K562 (cell line): ENCODE measurements around the gene HMCN2. TPM values are rescaled to one million over a fixed set of nuclear protein-coding genes. Genes with fewer than 3 reads are reported as not detected.
A peak's percentile ranks its signal among the peaks of the same experiment; 100 is the strongest.

Source experiments
- ATAC-seq: fragments of 200-7000 bp; cut with Tn5 transposase; 3 replicates; pipeline ENCODE4 v1.9.1; 2020; ENCODE audit warnings: moderate library complexity
- BruUV-seq: library from RNA; stranded (reverse); fragments of 400-500 nt; replicated peaks from 2 replicates; lab custom pipeline; 2021; lab: Mats Ljungman, UMichigan
- CTCF ChIA-PET: fragments of 300-600 bp; formaldehyde crosslinking; extraction: SDS; loops from one replicate; lab custom pipeline; 2021; ENCODE audit warnings: low intra/inter-chr PET ratio; lab: Yijun Ruan, JAX
- POLR2A ChIA-PET: fragments of 300-600, 350-650 bp; sonication (Branson Sonifier 250); formaldehyde crosslinking; extraction: SDS; loops from one replicate; lab custom pipeline; 2021; ENCODE audit warnings: antibody characterized with exemption, inconsistent platforms; lab: Yijun Ruan, JAX
- DNase-seq, 4 experiments: peaks; one replicate each; pipeline versions ENCODE4 v3.0.0 to v3.0.0-alpha.2; 2011 to 2018; ENCODE audit warnings: low spot score in 3 of 4, mixed read lengths in 3 of 4; ENCODE audit errors: extremely low read depth in 1 of 4
- FAIRE-seq: peaks from 2 replicates; lab custom pipeline; 2011; peaks lifted over from hg19 to GRCh38; lab: Jason Lieb, UNC
- H2AFZ ChIP-seq: 2 replicates; pipeline ENCODE4 v1.6.0; 2011; ENCODE audit warnings: low read depth, low read length, control low read depth, inconsistent platforms
- H3K27ac ChIP-seq: fragments of 200-600 bp; 3 replicates; pipeline ENCODE4 v1.8.0; 2011; ENCODE audit warnings: low read depth, mild to moderate bottlenecking, control low read depth, inconsistent platforms, low read length, moderate library complexity, mixed read lengths; ENCODE audit errors: extremely low read depth
- H3K27me3 ChIP-seq, 2 experiments: fragments of 300-600 bp in 1 of 2; 2 replicates in 1 of 2; 3 replicates in 1 of 2; pipeline versions ENCODE4 v1.6.0 to v1.8.0; 2011; ENCODE audit warnings: inconsistent platforms in 2 of 2, low read length in 2 of 2, mild to moderate bottlenecking in 1 of 2, mixed read lengths in 1 of 2, moderate library complexity in 1 of 2; ENCODE audit not compliant: control insufficient read depth in 2 of 2, insufficient read depth in 2 of 2
- H3K36me3 ChIP-seq: fragments of 300-600 bp; 3 replicates; pipeline ENCODE4 v1.8.0; 2011; ENCODE audit warnings: mild to moderate bottlenecking, low read length, inconsistent platforms; ENCODE audit not compliant: control insufficient read depth, insufficient read depth
- H3K4me1 ChIP-seq, 2 experiments: fragments of 200-600 bp in 1 of 2; replicated peaks in 1 of 2; 2 replicates in 1 of 2; 3 replicates in 1 of 2; pipeline versions ENCODE4 v1.5.1 to v1.8.0; 2011; ENCODE audit warnings: inconsistent platforms in 2 of 2, low read length in 2 of 2, mild to moderate bottlenecking in 1 of 2, mixed read lengths in 1 of 2, moderate library complexity in 1 of 2; ENCODE audit not compliant: control insufficient read depth in 2 of 2, insufficient read depth in 2 of 2
- H3K4me2 ChIP-seq: 2 replicates; pipeline ENCODE4 v1.6.1; 2011; ENCODE audit warnings: low read length, control low read depth, inconsistent platforms, mixed read lengths; ENCODE audit not compliant: insufficient read depth
- H3K4me3 ChIP-seq: fragments of 200-600 bp; sonication (generic), shearing (Covaris generic); 2 replicates; pipeline ENCODE4 v1.5.1; 2016; ENCODE audit warnings: control low read depth, inconsistent platforms
- H3K79me2 ChIP-seq: fragments of 200-600 bp; 3 replicates; pipeline ENCODE4 v1.8.0; 2011; ENCODE audit warnings: low read length, inconsistent platforms; ENCODE audit not compliant: control insufficient read depth, insufficient read depth
- H3K9ac ChIP-seq, 2 experiments: 2 replicates each; pipeline versions ENCODE4 v1.6.0 to v1.6.1; 2011; ENCODE audit warnings: low read depth in 2 of 2, low read length in 2 of 2, control low read depth in 1 of 2, inconsistent platforms in 1 of 2, mild to moderate bottlenecking in 1 of 2, mixed read lengths in 1 of 2; ENCODE audit not compliant: insufficient read depth in 1 of 2
- H3K9me1 ChIP-seq: one replicate; pipeline ENCODE4 v1.6.0; 2011; ENCODE audit warnings: inconsistent platforms, mild to moderate bottlenecking, low read length, moderate library complexity; ENCODE audit not compliant: control insufficient read depth, insufficient read depth
- H3K9me3 ChIP-seq: replicated peaks from 2 replicates; pipeline ENCODE4 v1.5.1; 2011; ENCODE audit warnings: low read depth, low read length, inconsistent platforms; ENCODE audit not compliant: control insufficient read depth, insufficient read depth
- H4K20me1 ChIP-seq: replicated peaks from 2 replicates; pipeline ENCODE4 v1.6.1; 2011; ENCODE audit warnings: low read length, inconsistent platforms, mixed read lengths; ENCODE audit not compliant: control insufficient read depth, insufficient read depth
- CBX2 ChIP-seq: fragments of 200-600 bp; sonication (generic); IDR thresholded peaks from one replicate; pipeline ENCODE4 v1.6.1; 2012; ENCODE audit warnings: mild to moderate bottlenecking, low read length, inconsistent platforms; ENCODE audit not compliant: insufficient read depth, poor library complexity, severe bottlenecking
- NCOA4 ChIP-seq: fragments of 450-650 bp; IDR thresholded peaks from 2 replicates; pipeline ENCODE4 v1.6.1; 2018; ENCODE audit warnings: mild to moderate bottlenecking; ENCODE audit not compliant: partially characterized antibody
- NFIC ChIP-seq: fragments of 450-650 bp; IDR thresholded peaks from 2 replicates; pipeline ENCODE4 v1.6.1; 2017; ENCODE audit warnings: mild to moderate bottlenecking, inconsistent platforms
- OTX1 ChIP-seq: fragments of 450-650 bp; formaldehyde crosslinking; IDR thresholded peaks from 2 replicates; pipeline ENCODE4 v1.4.0; 2022; ENCODE audit warnings: mild to moderate bottlenecking
- POLR2G ChIP-seq: fragments of 200-400 bp; formaldehyde crosslinking; IDR thresholded peaks from 2 replicates; pipeline ENCODE4 v1.6.1; 2017; ENCODE audit warnings: low read depth, mild to moderate bottlenecking, antibody characterized with exemption, low read length, moderate library complexity
- RB1 ChIP-seq: fragments of 450-650 bp; IDR thresholded peaks from 2 replicates; pipeline ENCODE4 v1.6.1; 2017; ENCODE audit warnings: low read depth, mild to moderate bottlenecking
- SIN3B ChIP-seq: fragments of 450-650 bp; IDR thresholded peaks from 2 replicates; pipeline ENCODE4 v1.6.1; 2017; ENCODE audit warnings: low read depth, mild to moderate bottlenecking, moderate library complexity
- TCF3 ChIP-seq: sonication (generic); formaldehyde crosslinking; IDR thresholded peaks from 2 replicates; pipeline ENCODE4 v1.4.0; 2020; ENCODE audit warnings: mild to moderate bottlenecking, missing genetic modification reagents
- ZNF23 ChIP-seq: fragments of 250-450 bp; sonication (Bioruptor Pico); IDR thresholded peaks from 2 replicates; pipeline ENCODE4 v1.4.0; 2020; ENCODE audit warnings: mild to moderate bottlenecking
- ZNF644 ChIP-seq: fragments of 200-800 bp; sonication (Bioruptor generic); IDR thresholded peaks from 2 replicates; pipeline ENCODE4 v1.6.1; 2016; ENCODE audit warnings: low read depth, missing genetic modification characterization, missing compliant biosample characterization
- WGBS: fragments of 100-300 bp; shearing (Covaris generic); methylation state at CpG from one replicate; pipeline ENCODE4 v1.1.6; 2016; ENCODE audit warnings: low coverage, mixed read lengths; ENCODE audit not compliant: insufficient coverage; ENCODE audit errors: missing lambda C conversion rate; 5-methylcytosine and 5-hydroxymethylcytosine counted together
- in situ Hi-C: fragments of 300-500 bp; cut with MboI; formaldehyde crosslinking; loops from 4 replicates; pipeline ENCODE4 v1.15.0; 2018; ENCODE audit warnings: inconsistent platforms, mixed read lengths
- intact Hi-C: fragments of 100-400 bp; cut with micrococcal nuclease; formaldehyde crosslinking; loops from 2 replicates; pipeline ENCODE4 v1.14.2; 2022
- polyA plus RNA-seq, 8 experiments: library from polyadenylated mRNA; depleted of rRNA in 4 of 8; stranded (reverse) in 5 of 8; unstranded in 3 of 8; fragments of >200 nt; fragmentation: Nextera tagmentation in 2 of 8; fragmentation: Illumina TruSeq in 1 of 8; extraction: Ambion mirVana in 2 of 8; extraction: Trizol in 1 of 8; gene quantifications; 2 replicates each; pipeline versions ENCODE4 v1.2.1 to v1.2.3, GENCODE V29; 2011 to 2014; ENCODE audit warnings: inconsistent platforms in 1 of 8, missing spikeins in 1 of 8
- total RNA-seq, 7 experiments: library from RNA; depleted of rRNA in 6 of 7; stranded (reverse); fragments of >200 nt in 6 of 7; fragmentation: Illumina TruSeq in 2 of 7; extraction: Trizol in 2 of 7; gene quantifications; 2 replicates each; pipeline versions ENCODE4 v1.2.1 to v1.2.3, GENCODE V29; 2011 to 2021; ENCODE audit warnings: low replicate concordance in 1 of 7
- TF ChIP-seq, protein P1 (sequence below), 2 experiments: fragments of 450-650 bp in 1 of 2; sonication (generic) in 1 of 2; formaldehyde crosslinking in 1 of 2; IDR thresholded peaks in 1 of 2; conservative IDR thresholded peaks in 1 of 2; 2 replicates each; pipeline versions ENCODE4 v1.6.1 to v1.8.1; 2016 to 2023; ENCODE audit warnings: mild to moderate bottlenecking in 2 of 2, moderate library complexity in 2 of 2, inconsistent platforms in 1 of 2, missing genetic modification reagents in 1 of 2
- TF ChIP-seq, protein P2 (sequence below): fragments of 450-650 bp; IDR thresholded peaks from 2 replicates; pipeline ENCODE4 v1.6.1; 2016

The HMCN2 gene
- total and polyA plus RNA-seq, 9 of the 15 experiments (the other 6 are each of a cell fraction or from before 2014, with no cell fraction given), result 0.01 TPM; not detected in 8

DNA sequence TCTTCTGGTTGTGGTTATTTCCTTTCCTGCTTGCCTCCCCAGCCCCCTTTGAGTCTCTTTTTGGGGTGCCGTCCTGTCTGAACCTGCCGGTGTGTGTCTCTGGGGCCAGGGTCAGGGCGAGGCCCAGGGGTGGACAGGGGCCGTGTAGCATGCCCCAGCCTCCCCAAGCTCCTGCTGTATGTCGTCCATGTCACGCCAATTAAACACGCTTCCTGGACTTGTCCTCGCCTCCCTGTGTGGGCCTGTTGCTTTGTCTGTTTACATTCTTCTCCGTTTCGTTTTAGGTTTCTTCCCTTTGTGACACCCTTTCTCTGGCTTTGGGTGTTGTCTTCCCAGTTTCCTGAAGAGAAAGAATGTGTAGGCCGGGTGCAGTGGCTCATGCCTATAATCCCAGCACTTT is 28.5 kb upstream of the HMCN2 start:
- in situ Hi-C loops, result loop anchor here (5.0 kb wide), 1 partner anchor 125 kb away; no protein-coding TSS in a partner anchor
- WGBS, result 77% methylated on average over 8 of the region's 11 CpGs
- intact Hi-C loops, result loop anchor here (2.0 kb wide), 2 partner anchors 130 to 350 kb away; no protein-coding TSS in a partner anchor

DNA sequence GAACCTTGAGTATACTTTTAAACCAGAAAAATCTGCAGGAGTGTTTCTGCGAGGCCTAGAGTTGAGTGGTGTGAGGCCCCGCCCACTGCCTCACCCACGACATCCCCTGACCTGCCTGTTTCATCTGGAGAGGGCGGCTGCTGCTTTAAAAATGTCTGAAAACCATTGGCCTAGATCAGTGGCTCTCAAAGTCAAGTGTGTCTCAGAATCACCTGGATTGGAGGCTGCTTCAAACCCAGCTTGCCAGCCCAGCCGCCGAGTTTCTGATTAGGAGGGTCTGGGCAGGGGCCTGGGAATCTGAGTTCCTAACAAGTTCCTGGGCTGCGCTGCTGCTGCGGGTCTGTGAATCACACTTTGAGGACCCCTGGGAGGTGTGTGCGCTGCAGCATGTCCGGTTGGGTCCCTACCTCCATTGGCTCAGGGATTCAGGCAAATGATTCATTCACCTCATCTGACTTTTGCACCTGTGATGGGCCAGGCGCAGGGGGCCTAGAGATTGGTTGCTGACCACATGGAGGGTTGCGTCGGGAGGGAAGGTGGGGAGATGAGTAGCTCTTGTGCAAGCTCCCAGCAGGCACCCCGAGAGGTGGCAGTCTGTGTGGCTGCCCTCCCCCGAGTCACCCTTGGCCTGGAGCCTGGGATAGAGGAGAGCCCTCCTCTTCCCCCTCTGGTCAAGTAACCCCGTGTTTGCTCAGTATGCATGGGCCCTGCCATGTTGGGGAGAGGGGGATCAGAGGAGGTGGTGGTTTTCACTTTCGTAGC is 27.6 kb upstream of the HMCN2 start:
- CTCF ChIA-PET, result no interaction called here
- peaks cover 24 to 32% of the 10 kb centered on the region in 2 experiments for H3K4me1 ChIP-seq
- no peaks in the 10 kb centered on the region for H3K9me3 ChIP-seq
- H4K20me1 ChIP-seq, result 0 out of 2 replicates have a peak, but pooled peaks cover 4% of the 10 kb centered on the region
- 67% methylated on average over 17 of the region's 17 CpGs for WGBS
- H3K9ac ChIP-seq, result peak overlapping the region in 1 of 2 experiments; percentile 64; a peak in 1 of 4 replicates
- H2AFZ ChIP-seq, result no peak overlapping the region
- no peak overlapping the region for H3K4me3 ChIP-seq
- no peak for FAIRE-seq
- no peaks in the 10 kb centered on the region for H3K79me2 ChIP-seq
- no peak for ATAC-seq
- no peaks in the 10 kb centered on the region for H3K9me1 ChIP-seq
- intact Hi-C loops (loop anchor here (2.0 kb wide), 2 partner anchors 131 to 351 kb away; no protein-coding TSS in a partner anchor), in situ Hi-C loops (loop anchor here (5.0 kb wide), 1 partner anchor 126 kb away; no protein-coding TSS in a partner anchor)
- POLR2A ChIA-PET, result no interaction called here
- no peaks in the 10 kb centered on the region for H3K27me3 ChIP-seq
- no peak overlapping the region for H3K27ac ChIP-seq
- H3K36me3 ChIP-seq, result peaks cover 12% of the 10 kb centered on the region; the same call in 1 of the 3 replicates
- DNase-seq, result no peak
- H3K4me2 ChIP-seq, result no peak overlapping the region
- BruUV-seq, result no TSS peak
- no peak for TF ChIP-seq ZNF23 (CRISPR knock-in tag)
- TF ChIP-seq NCOA4, result no peak
- TF ChIP-seq SIN3B, result no peak
- no peak for TF ChIP-seq OTX1 (CRISPR knock-in tag)
- TF ChIP-seq POLR2G, result 0 out of 2 replicates have a peak, but pooled peaks have one; percentile 20
- TF ChIP-seq, protein P1, sequence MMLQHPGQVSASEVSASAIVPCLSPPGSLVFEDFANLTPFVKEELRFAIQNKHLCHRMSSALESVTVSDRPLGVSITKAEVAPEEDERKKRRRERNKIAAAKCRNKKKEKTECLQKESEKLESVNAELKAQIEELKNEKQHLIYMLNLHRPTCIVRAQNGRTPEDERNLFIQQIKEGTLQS (IDR thresholded peaks at IDR 0.05), result no peak
- TF ChIP-seq, protein P1 (CRISPR knock-in tag; conservative IDR thresholded peaks at IDR 0.05), result no peak
- no peak for TF ChIP-seq RB1
- TF ChIP-seq ZNF644 (tag), result no peak
- TF ChIP-seq, protein P2, sequence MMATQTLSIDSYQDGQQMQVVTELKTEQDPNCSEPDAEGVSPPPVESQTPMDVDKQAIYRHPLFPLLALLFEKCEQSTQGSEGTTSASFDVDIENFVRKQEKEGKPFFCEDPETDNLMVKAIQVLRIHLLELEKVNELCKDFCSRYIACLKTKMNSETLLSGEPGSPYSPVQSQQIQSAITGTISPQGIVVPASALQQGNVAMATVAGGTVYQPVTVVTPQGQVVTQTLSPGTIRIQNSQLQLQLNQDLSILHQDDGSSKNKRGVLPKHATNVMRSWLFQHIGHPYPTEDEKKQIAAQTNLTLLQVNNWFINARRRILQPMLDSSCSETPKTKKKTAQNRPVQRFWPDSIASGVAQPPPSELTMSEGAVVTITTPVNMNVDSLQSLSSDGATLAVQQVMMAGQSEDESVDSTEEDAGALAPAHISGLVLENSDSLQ, result peak; percentile 38; the same call in 1 of the 2 replicates
- no peak for TF ChIP-seq CBX2
- no peak for TF ChIP-seq TCF3 (CRISPR knock-in tag)

More for the DNA sequence above, 28.5 kb upstream of the HMCN2 start:
- H3K79me2 ChIP-seq, result no peaks in the 10 kb centered on the region
- H3K27ac ChIP-seq, result no peak overlapping the region
- TF ChIP-seq NFIC (no peak), POLR2G (0 out of 2 replicates have a peak, but pooled peaks have one; percentile 21)
- ATAC-seq (no peak), DNase-seq (no peak), FAIRE-seq (no peak)
- peaks cover 21 to 32% of the 10 kb centered on the region in 2 experiments for H3K4me1 ChIP-seq
- H2AFZ ChIP-seq, result no peak overlapping the region
- H3K4me3 ChIP-seq, result no peak overlapping the region
- 0 out of 2 replicates have a peak, but pooled peaks cover 4% of the 10 kb centered on the region for H4K20me1 ChIP-seq
- ChIA-PET CTCF (interaction anchor here (0.6 to 2.8 kb wide), 4 partner anchors 129 to 351 kb away, joined by 3 to 29 read pairs (median 4); no protein-coding TSS in a partner anchor), POLR2A (no interaction called here)
- H3K9me1 ChIP-seq, result no peaks in the 10 kb centered on the region
- no peak overlapping the region for H3K4me2 ChIP-seq
- H3K9ac ChIP-seq, result no peak overlapping the region
- peaks cover 17% of the 10 kb centered on the region; the same call in 2 of the 3 replicates for H3K36me3 ChIP-seq
- no TSS peak for BruUV-seq
- H3K9me3 ChIP-seq, result no peaks in the 10 kb centered on the region
- H3K27me3 ChIP-seq, result no peaks in the 10 kb centered on the region
